HEK293 (cell line): Measurements from ENCODE around the gene FOXJ2.
"Not testable (repeated sequence)": the region's sequence is repeated elsewhere in the genome, so short reads cannot be mapped to it uniquely, and the experiment has no call there.

Experiments used
- CTCF ChIA-PET: fragments of 350-600 bp; formaldehyde crosslinking; extraction: SDS; loops from one replicate; lab custom pipeline; 2021; ENCODE audit warnings: antibody characterized with exemption; lab: Yijun Ruan, JAX
- POLR2A ChIA-PET: fragments of 300-600 bp; formaldehyde crosslinking; extraction: SDS; loops from one replicate; lab custom pipeline; 2020; ENCODE audit warnings: antibody characterized with exemption, inconsistent platforms; lab: Yijun Ruan, JAX
- H3K27ac ChIP-seq: fragments of 200-500 bp; sonication (Bioruptor generic); 2 replicates; pipeline ENCODE4 v1.5.1; 2014; ENCODE audit warnings: low read depth, low read length, control low read depth, inconsistent platforms; ENCODE audit errors: extremely low read depth
- H3K36me3 ChIP-seq, 2 experiments: fragments of 200-500 bp in 1 of 2; sonication (Bioruptor generic) in 1 of 2; 1 replicate in 1 of 2; 2 replicates in 1 of 2; pipeline ENCODE4 v1.5.1; 2014 to 2017; ENCODE audit warnings: inconsistent platforms in 2 of 2, low read length in 2 of 2; ENCODE audit not compliant: control insufficient read depth in 2 of 2, insufficient read depth in 1 of 2
- H3K4me1 ChIP-seq: fragments of 200-500 bp; sonication (Bioruptor generic); 2 replicates; pipeline ENCODE4 v1.5.1; 2014; ENCODE audit warnings: mild to moderate bottlenecking, low read length, inconsistent platforms; ENCODE audit not compliant: control insufficient read depth, insufficient read depth
- H3K4me3 ChIP-seq: 2 replicates; pipeline ENCODE4 v1.5.1; 2011; ENCODE audit warnings: low read depth, mild to moderate bottlenecking, control low read depth, low read length, moderate library complexity
- H3K9me3 ChIP-seq: fragments of 200-500 bp; sonication (Bioruptor generic); 2 replicates; pipeline ENCODE4 v1.5.1; 2014; ENCODE audit warnings: low read depth, low read length, inconsistent platforms; ENCODE audit not compliant: control insufficient read depth, insufficient read depth
- ATF2 ChIP-seq: fragments of 450-650 bp; formaldehyde crosslinking; IDR thresholded peaks from 2 replicates; pipeline ENCODE4 v1.5.1; 2016; ENCODE audit warnings: missing biosample characterization, missing genetic modification characterization, low read depth
- GFI1B ChIP-seq: fragments of 450-650 bp; formaldehyde crosslinking; IDR thresholded peaks from 2 replicates; pipeline ENCODE4 v1.5.1; 2016; ENCODE audit warnings: missing biosample characterization, missing genetic modification characterization
- HIC1 ChIP-seq: fragments of 450-650 bp; formaldehyde crosslinking; IDR thresholded peaks from 2 replicates; pipeline ENCODE4 v1.5.1; 2016; ENCODE audit warnings: missing biosample characterization, missing genetic modification characterization
- SCRT1 ChIP-seq: fragments of 450-650 bp; formaldehyde crosslinking; IDR thresholded peaks from 2 replicates; pipeline ENCODE4 v1.5.1; 2016; ENCODE audit warnings: missing biosample characterization, missing genetic modification characterization, borderline replicate concordance
- SCRT2 ChIP-seq: fragments of 450-650 bp; formaldehyde crosslinking; IDR thresholded peaks from 2 replicates; pipeline ENCODE4 v1.5.1; 2016; ENCODE audit warnings: missing biosample characterization, missing genetic modification characterization
- ZBTB1 ChIP-seq: fragments of 450-650 bp; formaldehyde crosslinking; IDR thresholded peaks from 2 replicates; pipeline ENCODE4 v1.5.1; 2016; ENCODE audit warnings: missing biosample characterization, missing genetic modification characterization
- ZBTB17 ChIP-seq: fragments of 450-650 bp; formaldehyde crosslinking; IDR thresholded peaks from 2 replicates; pipeline ENCODE4 v1.5.1; 2016; ENCODE audit warnings: missing biosample characterization, missing genetic modification characterization
- ZFP37 ChIP-seq: fragments of 450-650 bp; formaldehyde crosslinking; IDR thresholded peaks from 2 replicates; pipeline ENCODE4 v1.5.1; 2016; ENCODE audit warnings: missing biosample characterization, missing genetic modification characterization
- ZNF18 ChIP-seq: fragments of 450-650 bp; formaldehyde crosslinking; IDR thresholded peaks from 2 replicates; pipeline ENCODE4 v1.5.1; 2016; ENCODE audit warnings: missing biosample characterization, missing genetic modification characterization
- ZNF366 ChIP-seq: fragments of 450-650 bp; formaldehyde crosslinking; conservative IDR thresholded peaks from 2 replicates; pipeline ENCODE4 v1.5.1; 2016; ENCODE audit warnings: missing biosample characterization, missing genetic modification characterization
- ZNF391 ChIP-seq: fragments of 450-650 bp; formaldehyde crosslinking; IDR thresholded peaks from 2 replicates; pipeline ENCODE4 v1.5.1; 2016; ENCODE audit warnings: low read depth, missing biosample characterization, missing genetic modification characterization, borderline replicate concordance
- ZNF549 ChIP-seq: fragments of 450-650 bp; IDR thresholded peaks from 2 replicates; pipeline ENCODE4 v1.5.1; 2018; ENCODE audit warnings: missing biosample characterization, missing genetic modification characterization, mild to moderate bottlenecking, inconsistent platforms, moderate library complexity
- ZNF621 ChIP-seq: fragments of 450-650 bp; formaldehyde crosslinking; IDR thresholded peaks from 2 replicates; pipeline ENCODE4 v1.5.1; 2017; ENCODE audit warnings: missing biosample characterization, missing genetic modification characterization
- ZNF76 ChIP-seq: fragments of 450-650 bp; formaldehyde crosslinking; IDR thresholded peaks from 2 replicates; pipeline ENCODE4; 2016; ENCODE audit warnings: low read depth, missing biosample characterization, missing genetic modification characterization, borderline replicate concordance
- ZSCAN18 ChIP-seq: fragments of 450-650 bp; formaldehyde crosslinking; IDR thresholded peaks from 2 replicates; pipeline ENCODE4 v1.5.1; 2016; ENCODE audit warnings: missing biosample characterization, missing genetic modification characterization

Gene FOXJ2

GRCh38 chr12:8082808-8083100, 50.2 kb downstream of the FOXJ2 start:
- POLR2A ChIA-PET, result no interaction called here
- TF ChIP-seq ZNF621 (no peak), GFI1B (peak; percentile 15), ZBTB1 (tag by site-specific recombination) (no peak), ATF2 (tag by site-specific recombination) (peak; percentile 31; the same call in 1 of the 2 replicates), ZNF76 (tag by site-specific recombination) (peak; percentile 50; the same call in 1 of the 2 replicates), ZSCAN18 (0 out of 2 replicates have a peak, but pooled peaks have one; percentile 53), ZBTB17 (tag by site-specific recombination) (0 out of 2 replicates have a peak, but pooled peaks have one; percentile 12), ZNF366 (tag by site-specific recombination) (0 out of 2 replicates have a peak, but pooled peaks have one; percentile 44), ZFP37 (tag by site-specific recombination) (0 out of 2 replicates have a peak, but pooled peaks have one; percentile 30), ZNF391 (no peak), ZNF549 (tag by site-specific recombination) (no peak), HIC1 (tag by site-specific recombination) (no peak)
- TF ChIP-seq, all 188 proteins: peak for 7
- no peaks in the 10 kb centered on the region for H3K9me3 ChIP-seq
- H3K4me1 ChIP-seq, result peaks cover 7% of the 10 kb centered on the region
- CTCF ChIA-PET, result interaction anchor here (0.6 to 1.2 kb wide), 4 partner anchors 26 to 605 kb away, joined by 3 to 4 read pairs (median 4); no protein-coding TSS in a partner anchor
- peak overlapping the region; percentile 92 for H3K27ac ChIP-seq
- peaks cover 0 to 8% of the 10 kb centered on the region in 2 experiments; a peak in 1 of 3 replicates for H3K36me3 ChIP-seq
- H3K4me3 ChIP-seq, result peak overlapping the region; percentile 97

GRCh38 chr12:8084351-8084750, 51.8 kb downstream of the FOXJ2 start:
- POLR2A ChIA-PET, H3K4me3 ChIP-seq, H3K4me1 ChIP-seq, H3K9me3 ChIP-seq, H3K27ac ChIP-seq: not testable (repeated sequence)
- CTCF ChIA-PET, result interaction anchor here (0.6 to 0.8 kb wide), 2 partner anchors 18 to 38 kb away, joined by 3 to 4 read pairs; no protein-coding TSS in a partner anchor
- 0 out of 2 replicates have a peak, but pooled peaks have one; percentile 57 for TF ChIP-seq SCRT1 (tag by site-specific recombination)
- peak; percentile 80 for TF ChIP-seq ZNF18 (tag by site-specific recombination)
- TF ChIP-seq SCRT2 (tag by site-specific recombination), result peak; percentile 67
- H3K36me3 ChIP-seq, result peaks cover 0 to 12% of the 10 kb centered on the region in 2 experiments; a peak in 2 of 3 replicates
